Prostate gland (tissue), 2 donors: ENCODE measurements around the gene BANF1. TPM values are rescaled to one million over a fixed set of nuclear protein-coding genes. Genes with fewer than 3 reads are reported as not detected.

Experiments used
- DNase-seq: peaks from one replicate; pipeline ENCODE4 v3.0.0-alpha.2; 2019; ENCODE audit warnings: low spot score
- H3K27ac ChIP-seq, 2 donors: fragments of 200-600 bp; sonication (generic); 2 replicates each; pipeline ENCODE4 v1.5.1; 2017 to 2019
- H3K27me3 ChIP-seq: fragments of 200-600 bp; sonication (generic); replicated peaks from 2 replicates; pipeline ENCODE4 v1.5.1; 2019; ENCODE audit not compliant: insufficient read depth
- H3K36me3 ChIP-seq, 2 donors: fragments of 200-600 bp; sonication (generic); 1 replicate in 1 of 2; 2 replicates in 1 of 2; pipeline versions ENCODE4 v1.5.1 to v1.8.1; 2017 to 2019
- H3K4me1 ChIP-seq: fragments of 200-600 bp; sonication (generic); replicated peaks from 2 replicates; pipeline ENCODE4 v1.5.1; 2019
- H3K4me3 ChIP-seq, 2 donors: fragments of 200-600 bp; sonication (generic); 2 replicates each; pipeline ENCODE4 v1.5.1; 2017 to 2019
- H3K9me3 ChIP-seq: fragments of 200-600 bp; sonication (generic); 2 replicates; pipeline ENCODE4 v1.5.1; 2017
- POLR2A ChIP-seq: fragments of 450-650 bp; IDR thresholded peaks from one replicate; pipeline ENCODE4 v1.6.1; 2016; ENCODE audit warnings: antibody characterized with exemption, mild to moderate bottlenecking
- POLR2AphosphoS5 ChIP-seq: sonication (generic); formaldehyde crosslinking; IDR thresholded peaks from one replicate; pipeline ENCODE4 v1.6.1; 2017; ENCODE audit warnings: antibody characterized with exemption
- WGBS: methylation state at CpG from one replicate; pipeline ENCODE4 v1.1.5; 2018; 5-methylcytosine and 5-hydroxymethylcytosine counted together
- intact Hi-C: fragments of 100-400 bp; cut with DNase I; formaldehyde crosslinking; loops from one replicate; pipeline ENCODE4 v1.14.2; 2022
- total RNA-seq, 2 donors: library from RNA; depleted of rRNA; stranded (reverse); fragments of >200 nt; gene quantifications; one replicate each; pipeline ENCODE4 v1.1.0, GENCODE V29; 2016
- TF ChIP-seq, protein P1 (sequence below), 4 experiments: fragments of 200-600 bp in 2 of 4; fragments of 450-650 bp in 2 of 4; sonication (generic) in 2 of 4; IDR thresholded peaks; 1 replicate in 3 of 4; 2 replicates in 1 of 4; pipeline ENCODE4 v1.5.1; 2016 to 2019; ENCODE audit warnings: antibody characterized with exemption in 4 of 4, mild to moderate bottlenecking in 2 of 4, moderate library complexity in 2 of 4

BANF1 gene
- total RNA-seq, 2 donors from 2014 or later = 59.4 to 78.8 TPM

DNA sequence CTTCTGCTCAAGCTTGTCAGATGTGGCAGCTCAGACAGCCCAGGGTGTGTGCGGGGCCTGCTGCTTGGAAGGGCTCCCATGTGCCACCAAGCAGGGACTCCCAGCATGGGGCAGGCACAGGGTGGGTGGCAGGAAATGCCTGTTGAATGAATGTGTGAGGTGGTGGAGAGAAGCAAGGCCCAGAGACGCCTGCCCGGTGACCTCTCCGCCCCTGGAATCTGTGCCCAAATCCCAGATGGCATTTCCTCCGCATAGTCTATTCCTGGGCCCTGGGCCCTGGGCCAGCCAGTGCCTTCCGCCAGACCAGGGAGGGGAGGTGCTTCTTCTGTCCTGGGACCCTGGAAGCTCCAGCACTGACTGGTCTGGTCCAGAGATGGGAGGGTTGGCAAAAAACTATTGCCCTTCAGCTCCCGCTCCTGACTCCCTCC, 13.2 kb downstream of the BANF1 start:
- WGBS = 81% methylated on average over 7 of the region's 7 CpGs

DNA sequence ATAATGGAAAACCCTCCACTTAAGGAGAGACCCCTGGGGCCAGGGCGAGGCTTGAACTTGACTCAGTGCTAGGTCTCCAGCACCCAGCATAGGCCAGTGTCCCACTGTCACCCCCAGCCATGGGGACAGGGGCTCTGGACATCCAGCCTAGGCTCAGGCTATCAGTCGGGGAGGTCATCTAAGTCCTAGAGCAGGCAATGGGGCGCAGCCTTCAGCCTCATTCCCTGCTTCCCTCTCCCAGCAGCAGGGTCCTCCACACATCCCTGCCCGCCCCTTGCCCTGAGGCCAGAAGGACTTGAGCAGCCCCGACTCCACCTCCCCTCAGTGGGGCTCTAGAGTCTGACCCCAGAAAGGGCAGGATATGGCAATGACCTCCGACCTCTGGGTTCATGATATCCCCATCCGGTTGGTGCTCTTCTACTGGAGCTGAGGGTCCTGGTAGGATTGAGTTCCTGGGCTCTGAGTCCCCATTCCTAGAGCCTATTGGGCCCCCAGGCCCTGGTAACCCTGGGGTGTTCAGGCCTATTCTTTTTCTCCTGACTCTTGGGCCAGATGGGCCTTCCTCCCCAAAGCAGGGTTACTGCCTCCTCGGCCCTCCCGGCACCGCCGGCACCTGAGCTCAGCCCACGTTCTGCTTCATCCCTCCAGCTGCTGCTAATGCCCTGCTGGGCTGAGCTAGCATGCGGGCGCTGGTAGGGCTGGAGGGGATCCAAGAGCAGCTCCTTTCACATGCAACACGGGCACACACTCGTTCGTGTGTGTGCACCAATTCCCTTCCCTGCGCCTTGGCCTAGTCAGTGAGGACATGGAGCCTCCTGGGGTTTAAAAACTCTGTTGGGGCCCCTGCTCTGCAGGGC, 13.9 kb downstream of the BANF1 start:
- no peak for DNase-seq
- H3K27me3 ChIP-seq = peaks cover 2% of the 10 kb centered on the region
- TF ChIP-seq, protein P1, sequence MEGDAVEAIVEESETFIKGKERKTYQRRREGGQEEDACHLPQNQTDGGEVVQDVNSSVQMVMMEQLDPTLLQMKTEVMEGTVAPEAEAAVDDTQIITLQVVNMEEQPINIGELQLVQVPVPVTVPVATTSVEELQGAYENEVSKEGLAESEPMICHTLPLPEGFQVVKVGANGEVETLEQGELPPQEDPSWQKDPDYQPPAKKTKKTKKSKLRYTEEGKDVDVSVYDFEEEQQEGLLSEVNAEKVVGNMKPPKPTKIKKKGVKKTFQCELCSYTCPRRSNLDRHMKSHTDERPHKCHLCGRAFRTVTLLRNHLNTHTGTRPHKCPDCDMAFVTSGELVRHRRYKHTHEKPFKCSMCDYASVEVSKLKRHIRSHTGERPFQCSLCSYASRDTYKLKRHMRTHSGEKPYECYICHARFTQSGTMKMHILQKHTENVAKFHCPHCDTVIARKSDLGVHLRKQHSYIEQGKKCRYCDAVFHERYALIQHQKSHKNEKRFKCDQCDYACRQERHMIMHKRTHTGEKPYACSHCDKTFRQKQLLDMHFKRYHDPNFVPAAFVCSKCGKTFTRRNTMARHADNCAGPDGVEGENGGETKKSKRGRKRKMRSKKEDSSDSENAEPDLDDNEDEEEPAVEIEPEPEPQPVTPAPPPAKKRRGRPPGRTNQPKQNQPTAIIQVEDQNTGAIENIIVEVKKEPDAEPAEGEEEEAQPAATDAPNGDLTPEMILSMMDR (IDR thresholded peaks at IDR 0.05) = no peak
- TF ChIP-seq POLR2A (no peak), POLR2AphosphoS5 (no peak)
- no peaks in the 10 kb centered on the region for H3K9me3 ChIP-seq
- no peak overlapping the region for H3K27ac ChIP-seq
- H3K4me1 ChIP-seq = no peaks in the 10 kb centered on the region
- WGBS = 81% methylated on average over 18 of the region's 18 CpGs
- H3K4me3 ChIP-seq = no peak overlapping the region
- H3K36me3 ChIP-seq = no peaks in the 10 kb centered on the region
- intact Hi-C loops = no loop called here

More for the DNA sequence above, 13.2 kb downstream of the BANF1 start:
- Histone ChIP-seq H3K4me3 (no peak overlapping the region), H3K27me3 (peaks cover 2% of the 10 kb centered on the region), H3K9me3 (no peaks in the 10 kb centered on the region), H3K4me1 (no peaks in the 10 kb centered on the region), H3K27ac (no peak overlapping the region), H3K36me3 (no peaks in the 10 kb centered on the region)
- TF ChIP-seq POLR2AphosphoS5 (no peak), POLR2A (no peak)
- TF ChIP-seq, protein P1 (IDR thresholded peaks at IDR 0.05) = no peak
- DNase-seq = no peak
- intact Hi-C loops = no loop called here

DNA sequence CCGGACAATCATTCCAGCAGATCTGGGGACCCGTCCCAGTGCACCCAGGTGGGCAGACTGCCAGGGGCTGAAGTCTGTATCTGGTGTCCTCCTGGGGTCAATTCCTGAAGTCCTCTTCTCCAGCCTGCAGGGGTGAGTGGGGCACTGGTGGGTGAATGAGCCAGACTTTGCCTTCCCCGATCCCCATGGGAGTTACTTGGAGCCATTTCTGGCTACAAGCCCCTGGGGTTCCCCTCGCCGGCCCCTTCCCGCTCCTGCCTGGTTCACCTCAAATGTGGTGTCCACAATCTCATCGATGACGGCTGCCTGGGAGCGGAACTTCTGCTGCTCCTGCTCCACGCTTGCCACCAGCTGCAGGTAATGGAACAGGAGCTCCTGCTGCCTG, 14.5 kb downstream of the BANF1 start:
- 90% methylated on average over 10 of the region's 10 CpGs for WGBS
- intact Hi-C loops = no loop called here
- H3K36me3 ChIP-seq = no peaks in the 10 kb centered on the region

DNA sequence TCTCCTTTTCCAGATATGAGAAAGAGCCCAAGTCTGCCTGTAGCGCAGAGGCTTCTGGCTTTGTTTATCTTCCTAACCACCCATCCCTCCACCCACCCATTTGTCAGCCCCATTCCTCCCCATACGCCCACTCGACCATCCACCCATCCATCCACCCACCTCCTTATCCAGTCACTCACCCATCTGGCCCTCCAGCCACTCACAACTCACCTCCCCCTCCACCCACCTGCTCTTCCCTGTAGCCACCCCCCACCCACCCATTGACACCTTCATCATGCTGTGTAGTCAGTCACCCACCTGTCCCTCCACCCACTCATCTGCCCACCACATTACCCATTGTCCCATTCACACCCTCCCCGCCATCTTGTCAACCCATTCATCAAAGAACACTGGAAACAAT, 15.0 kb downstream of the BANF1 start:
- H3K9me3 ChIP-seq = no peaks in the 10 kb centered on the region
- 70% methylated on average over 4 of the region's 4 CpGs for WGBS
- no peaks in the 10 kb centered on the region for H3K27me3 ChIP-seq
- H3K36me3 ChIP-seq = no peaks in the 10 kb centered on the region
- DNase-seq = no peak
- H3K4me1 ChIP-seq = no peaks in the 10 kb centered on the region
- intact Hi-C loops = no loop called here
- no peak overlapping the region for H3K4me3 ChIP-seq
- TF ChIP-seq, protein P1 (IDR thresholded peaks at IDR 0.05) = no peak
- TF ChIP-seq POLR2AphosphoS5 (no peak), POLR2A (no peak)
- H3K27ac ChIP-seq = no peak overlapping the region

More for the DNA sequence above, 14.5 kb downstream of the BANF1 start:
- Histone ChIP-seq H3K4me3 (no peak overlapping the region), H3K27ac (no peak overlapping the region), H3K9me3 (no peaks in the 10 kb centered on the region), H3K4me1 (no peaks in the 10 kb centered on the region), H3K27me3 (peaks cover 2% of the 10 kb centered on the region)
- DNase-seq = no peak
- TF ChIP-seq POLR2AphosphoS5 (no peak), POLR2A (no peak)
- TF ChIP-seq, protein P1 (IDR thresholded peaks at IDR 0.05) = no peak

DNA sequence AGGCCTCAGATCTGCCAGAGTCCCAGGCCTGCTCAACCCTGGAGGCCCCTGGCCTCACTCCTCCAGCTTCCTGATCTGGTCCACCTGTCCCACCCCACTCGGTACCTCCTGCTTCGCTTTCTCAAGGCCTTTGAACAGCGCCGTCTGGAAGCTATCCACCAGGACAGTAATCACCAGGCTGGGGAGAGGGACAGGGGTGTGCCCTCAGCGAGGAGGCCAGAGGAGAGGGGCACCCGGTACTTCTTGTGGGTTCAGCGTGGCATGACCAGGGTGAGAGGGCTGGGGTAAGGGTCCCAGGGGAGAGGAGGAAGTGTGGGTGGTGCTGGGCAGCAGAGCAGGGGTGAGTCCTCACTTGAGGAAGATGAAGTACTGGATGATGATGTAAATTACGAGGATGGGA, 17.9 kb downstream of the BANF1 start:
- Histone ChIP-seq H3K4me3 (no peak overlapping the region), H3K36me3 (no peaks in the 10 kb centered on the region), H3K4me1 (no peaks in the 10 kb centered on the region), H3K9me3 (no peaks in the 10 kb centered on the region), H3K27ac (no peak overlapping the region), H3K27me3 (no peaks in the 10 kb centered on the region)
- TF ChIP-seq POLR2A (no peak), POLR2AphosphoS5 (no peak)
- TF ChIP-seq, protein P1 (IDR thresholded peaks at IDR 0.05) = no peak
- WGBS = 76% methylated on average over 8 of the region's 8 CpGs
- DNase-seq = no peak
- intact Hi-C loops = no loop called here
